ENCODE results near the gene LCP1.
"Not testable (repeated sequence)": the region's sequence is repeated elsewhere in the genome, so short reads cannot be mapped to it uniquely, and the experiment has no call there.

The LCP1 gene

DNA sequence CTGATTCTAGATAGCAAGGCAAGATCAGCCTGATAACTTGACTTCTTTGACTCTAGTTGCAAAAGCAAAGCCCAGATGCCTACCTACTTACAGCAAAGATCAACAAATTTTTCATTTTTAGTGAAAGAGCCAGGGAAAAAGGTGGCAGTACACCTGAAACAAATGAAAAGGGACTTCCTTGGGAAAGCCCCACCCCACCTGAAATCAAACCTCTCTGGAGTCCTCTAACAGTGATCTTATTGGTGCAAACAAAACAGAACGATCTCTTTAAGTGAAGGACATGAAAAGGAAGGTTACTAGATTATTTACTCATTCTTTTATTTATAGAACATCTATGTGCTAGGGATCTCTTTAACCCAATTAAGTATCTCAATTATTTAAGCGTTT lies 507 bp upstream of the LCP1 start:
- DNase-seq (ENCODE audit: low read depth) = no peak

DNA sequence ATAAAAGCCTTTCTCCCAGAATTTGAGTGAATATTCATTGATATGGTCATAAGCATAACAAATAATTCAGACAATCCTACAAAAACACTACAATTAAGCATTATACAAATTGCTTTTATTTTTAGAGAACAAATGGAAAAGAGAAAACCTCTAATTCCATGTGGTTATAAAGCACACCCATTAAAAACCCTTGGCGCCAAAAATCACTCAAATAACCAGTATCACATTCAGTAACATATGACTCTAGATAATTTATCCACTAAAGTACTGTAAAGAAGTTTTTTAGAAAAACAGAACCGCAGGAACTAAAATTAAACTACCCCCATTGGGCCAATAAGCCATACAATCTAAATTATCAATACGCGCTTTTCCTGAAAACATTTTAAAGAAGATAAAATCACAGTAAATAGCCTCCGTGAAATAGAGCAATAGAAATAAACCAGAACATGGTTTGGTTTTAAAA lies 569 bp downstream of the LCP1 start:
- DNase-seq (ENCODE audit: low read depth) = no peak

DNA sequence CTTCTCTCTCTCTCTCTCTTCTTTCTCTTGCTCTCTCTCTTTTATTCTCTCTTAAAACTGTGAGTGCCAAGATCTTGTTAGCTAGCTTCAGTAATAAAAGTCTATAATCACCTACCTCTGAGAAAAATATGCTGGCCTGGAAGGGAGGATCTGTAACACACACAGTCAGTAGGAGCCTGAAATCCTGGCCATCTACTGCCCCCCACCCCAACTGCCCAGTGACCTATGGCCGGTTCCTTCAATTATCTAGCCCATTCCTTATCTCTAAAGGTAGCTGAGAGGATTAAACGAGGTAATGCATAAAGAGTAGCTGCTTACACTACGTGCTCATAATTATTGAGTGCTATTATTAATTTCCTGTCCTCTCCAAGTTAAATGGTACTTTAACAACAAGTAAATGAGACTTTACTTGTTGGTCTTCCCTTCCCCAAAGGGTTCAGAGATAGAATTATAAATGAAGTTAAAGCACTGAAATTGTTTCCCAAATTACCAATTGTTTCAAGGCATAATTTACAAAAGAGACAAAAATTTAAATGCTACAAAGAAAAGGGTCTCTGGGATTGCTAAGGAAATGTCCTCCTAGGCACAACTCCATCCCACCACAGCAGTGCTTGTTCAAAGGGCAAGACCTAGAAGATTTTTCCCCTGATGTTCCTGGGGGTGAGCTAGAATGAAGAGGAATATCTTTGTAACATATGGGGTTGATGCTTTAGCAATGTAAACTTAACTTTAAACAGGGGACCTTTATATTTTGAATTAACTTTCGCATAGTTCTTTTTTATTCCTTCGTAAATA lies 1.8 kb downstream of the LCP1 start:
- no peak for DNase-seq (ENCODE audit: low read depth)

DNA sequence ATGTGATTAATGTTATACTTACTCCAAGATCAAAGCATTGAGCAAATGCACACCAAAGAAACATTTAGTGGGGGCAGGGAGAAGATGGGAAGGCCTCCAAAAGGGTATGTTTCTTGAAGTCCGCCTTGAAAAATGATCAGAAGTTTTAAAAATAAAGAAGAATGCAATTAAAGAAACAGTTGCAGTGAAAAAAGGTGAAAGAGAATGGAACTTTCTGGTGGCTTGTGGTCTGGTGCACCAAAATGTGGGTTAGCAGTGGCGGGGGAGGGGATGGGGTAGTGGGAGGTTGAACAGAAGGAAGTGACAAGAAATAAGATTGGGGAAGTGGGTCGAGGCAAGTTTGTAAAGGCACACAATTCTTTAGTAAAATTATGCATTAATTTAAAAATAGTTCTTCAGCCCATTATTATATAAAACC lies 2.5 kb downstream of the LCP1 start:
- peak; percentile 76 for DNase-seq (ENCODE audit: low read depth)

DNA sequence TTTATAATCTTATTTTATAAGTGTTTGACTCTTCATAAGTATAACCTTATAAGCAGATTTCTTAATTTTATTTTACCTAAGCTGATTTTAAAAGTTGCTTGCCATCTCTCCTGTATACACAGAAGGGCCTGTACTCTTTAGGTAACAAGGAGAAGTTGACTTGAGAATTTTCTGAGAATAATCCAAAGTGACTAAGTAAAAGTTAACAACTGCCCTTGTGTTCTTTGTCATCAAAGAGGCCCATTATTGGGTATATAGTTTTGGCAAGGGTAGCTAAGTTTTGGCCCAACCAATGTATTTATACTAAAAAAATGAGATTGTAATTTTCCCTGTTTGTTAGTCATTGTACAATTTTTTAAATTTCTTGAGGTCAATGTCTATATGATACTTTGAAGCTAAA lies 3.2 kb downstream of the LCP1 start:
- DNase-seq (ENCODE audit: low read depth) = no peak

DNA sequence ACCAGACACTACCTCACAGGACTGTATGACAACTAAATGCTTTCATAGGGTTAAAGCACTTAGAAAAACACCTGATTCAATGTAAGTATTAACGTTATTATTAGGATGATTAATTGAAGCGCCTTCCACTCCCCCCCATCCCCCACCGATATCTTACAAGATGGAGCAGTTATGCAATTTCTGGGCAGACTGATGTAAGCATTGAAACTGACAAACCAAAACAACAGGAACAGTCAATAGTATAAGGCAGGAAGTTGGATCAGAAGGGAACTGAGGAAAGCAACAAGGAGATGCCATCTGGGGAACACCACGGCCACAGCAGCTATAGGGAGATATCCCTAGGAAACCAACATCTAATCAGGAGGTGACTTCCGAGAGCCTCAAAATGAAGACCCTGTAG lies 3.8 kb downstream of the LCP1 start:
- no peak for DNase-seq (ENCODE audit: low read depth)

DNA sequence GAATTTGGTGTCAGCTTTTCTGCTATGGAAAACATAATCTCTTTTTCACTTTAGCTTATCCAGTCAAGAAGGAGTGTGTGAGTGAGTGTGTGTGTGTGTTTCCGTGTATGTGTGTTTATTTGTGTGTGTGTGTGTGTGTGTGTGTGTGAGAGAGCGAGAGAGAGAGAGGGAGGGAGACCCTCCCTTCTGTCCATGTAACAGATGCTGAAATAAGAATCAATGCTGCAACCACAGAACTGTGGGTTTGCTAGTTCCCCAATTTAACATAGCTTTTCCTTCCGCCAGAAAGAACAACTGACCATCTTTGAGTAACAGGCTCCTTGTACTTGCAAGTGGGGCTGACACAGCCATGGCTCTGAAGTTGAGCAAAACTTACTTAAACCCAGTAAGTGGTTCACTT lies 5.2 kb downstream of the LCP1 start:
- no peak for DNase-seq (ENCODE audit: low read depth)

DNA sequence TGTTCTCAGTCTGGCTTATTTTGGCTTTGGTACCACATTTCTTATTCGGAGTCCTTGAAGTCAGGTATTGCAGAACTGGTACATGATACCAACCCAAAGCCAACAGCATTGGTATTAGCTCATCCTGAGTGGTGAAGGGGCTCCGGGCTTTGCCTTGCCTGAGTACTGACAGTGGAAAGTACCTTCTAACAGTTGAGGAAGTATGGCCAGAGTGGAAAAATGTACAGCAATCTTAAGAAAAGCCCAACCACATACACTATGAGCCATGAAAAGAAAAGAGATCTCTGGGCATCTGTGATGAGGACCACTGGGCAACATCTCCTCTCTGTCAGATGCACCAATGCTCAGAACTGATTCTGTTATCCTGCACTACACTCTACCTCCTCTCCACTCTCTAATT lies 8.3 kb downstream of the LCP1 start:
- DNase-seq (ENCODE audit: low read depth) = no peak

DNA sequence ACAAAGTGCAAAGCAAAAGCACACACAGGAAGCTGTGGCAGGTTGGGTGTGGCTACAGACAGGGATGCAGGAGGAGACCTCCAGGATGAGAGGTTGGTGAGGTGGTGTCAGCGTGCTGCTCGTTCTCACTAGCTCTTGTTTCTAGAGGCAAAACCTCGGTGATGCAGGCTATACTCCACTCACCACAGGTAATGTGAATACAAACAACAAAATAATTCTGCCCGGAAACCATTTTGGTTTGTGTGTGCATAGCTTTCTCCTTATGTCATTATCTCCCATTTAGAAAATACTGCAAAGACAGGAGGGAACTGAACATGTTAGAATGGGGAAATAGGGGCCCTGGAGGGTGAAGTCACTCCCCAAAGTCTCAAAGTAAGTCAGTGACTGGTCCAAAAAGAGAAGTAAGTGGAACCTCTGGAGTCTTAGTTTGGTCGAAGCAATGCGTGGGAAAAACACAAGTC lies 9.4 kb downstream of the LCP1 start:
- DNase-seq (ENCODE audit: low read depth) = no peak

DNA sequence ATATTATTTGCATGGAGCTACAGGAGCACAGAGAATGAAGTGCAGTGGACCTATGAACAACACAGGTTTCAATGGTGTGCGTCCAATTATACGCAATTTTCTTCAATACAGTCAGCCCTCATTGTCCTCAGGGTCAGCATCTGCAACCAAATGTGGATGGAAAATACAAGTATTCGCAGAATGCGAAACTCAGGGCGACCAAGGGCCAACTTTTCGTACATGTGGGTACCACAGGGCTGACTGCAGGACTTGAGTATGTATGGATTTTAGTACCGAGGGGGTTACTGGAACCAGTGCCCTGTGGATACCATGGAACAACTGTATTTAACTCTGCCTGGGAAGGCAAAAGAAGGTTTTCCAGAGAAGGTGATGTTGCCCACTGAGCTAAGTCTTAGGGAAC lies 10.2 kb downstream of the LCP1 start:
- DNase-seq (ENCODE audit: low read depth) = no peak

DNA sequence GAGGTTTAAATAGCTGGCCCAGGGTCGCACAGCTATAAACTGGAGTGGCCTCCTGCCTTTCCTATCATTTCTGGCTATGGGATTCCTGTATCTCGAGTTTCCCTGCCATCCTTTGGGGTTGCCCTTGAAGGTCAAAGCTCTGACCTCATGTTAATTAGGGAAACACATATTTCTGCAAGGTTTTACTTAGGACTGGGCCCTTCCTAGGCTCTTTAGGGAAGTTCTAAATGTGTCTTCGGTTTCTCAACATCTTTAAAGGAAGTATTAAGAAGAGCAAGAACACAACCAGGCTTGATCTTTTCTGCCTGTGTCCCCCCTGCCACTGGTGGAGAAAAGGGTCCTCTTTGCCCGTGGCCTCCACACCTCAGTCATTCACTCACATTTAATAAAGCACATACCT lies 10.8 kb downstream of the LCP1 start:
- DNase-seq (ENCODE audit: low read depth) = no peak

DNA sequence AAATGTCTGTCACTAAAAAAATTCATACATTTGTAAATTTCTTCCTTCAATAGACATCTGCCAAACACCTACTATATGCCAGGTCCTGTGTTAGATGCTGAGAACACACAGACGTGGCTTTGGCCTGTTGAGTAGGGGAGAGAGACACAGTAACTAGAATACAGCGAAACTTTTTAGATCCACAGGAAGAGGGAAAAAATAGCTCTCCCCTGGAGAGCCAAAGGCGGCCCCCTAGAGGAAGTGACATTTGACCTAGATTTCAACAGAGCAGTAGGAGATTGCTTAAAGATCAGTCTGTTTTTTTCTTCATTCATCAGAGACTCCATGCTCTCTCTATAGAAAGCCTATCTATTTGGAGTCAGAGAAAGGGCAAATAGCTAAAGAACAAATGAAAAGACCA lies 11.3 kb downstream of the LCP1 start:
- no peak for DNase-seq (ENCODE audit: low read depth)

DNA sequence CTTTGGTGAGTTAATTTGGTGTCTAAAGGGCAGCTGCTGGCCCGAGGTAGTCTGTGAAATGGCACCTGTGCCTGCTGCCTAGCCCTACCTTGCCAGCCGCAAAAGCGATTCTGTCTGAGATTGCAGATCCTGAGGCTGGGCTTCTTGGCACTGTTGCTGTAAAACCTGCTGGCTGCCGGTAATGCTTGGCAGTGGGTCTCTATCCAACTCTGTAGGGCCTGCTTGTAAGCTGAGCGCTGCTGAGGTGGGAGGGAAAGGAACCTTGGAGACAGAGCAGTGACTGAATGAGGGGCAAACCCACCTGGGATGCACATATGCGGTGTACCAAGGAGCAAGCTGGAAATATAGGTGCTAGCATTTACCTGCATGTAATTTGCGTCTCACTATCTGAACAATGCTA lies 11.7 kb downstream of the LCP1 start:
- no peak for DNase-seq (ENCODE audit: low read depth)

DNA sequence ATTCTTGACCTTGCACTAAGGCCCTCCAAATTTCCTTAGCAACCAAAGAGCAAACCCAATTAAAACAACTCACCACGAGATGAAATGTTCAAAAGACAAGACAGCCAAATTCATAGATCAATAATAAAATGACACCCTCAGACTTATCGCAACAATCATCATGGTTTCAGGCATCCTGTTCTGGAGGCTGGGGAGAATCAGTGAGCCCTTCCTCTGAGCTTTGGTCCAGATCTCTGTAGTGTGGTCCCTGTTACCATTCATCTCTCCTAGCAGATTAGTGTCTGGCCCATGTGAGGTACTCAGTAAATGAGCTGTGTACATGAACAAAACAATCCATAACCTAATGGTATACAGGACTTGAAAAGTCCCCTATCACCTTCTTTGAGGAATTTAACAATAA lies 12.2 kb downstream of the LCP1 start:
- no peak for DNase-seq (ENCODE audit: low read depth)

DNA sequence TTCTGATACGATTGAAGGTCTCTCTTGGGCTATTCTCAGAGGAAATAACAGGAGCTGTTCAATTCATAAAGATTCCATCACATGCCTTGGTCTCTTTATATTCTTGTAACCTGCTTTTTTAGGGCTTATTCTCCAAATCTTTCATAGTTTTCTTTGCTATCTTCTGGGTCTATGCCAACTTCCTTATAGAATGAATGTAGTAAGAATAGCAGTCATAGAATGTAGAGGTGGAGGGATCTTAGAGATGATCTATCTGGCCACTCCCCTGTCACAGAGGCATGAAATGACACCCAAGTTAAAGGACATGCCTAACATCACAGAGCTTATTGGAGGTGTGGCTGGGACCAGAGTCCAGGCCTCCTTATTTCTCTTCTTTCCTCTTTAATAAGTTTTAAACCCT lies 13.2 kb downstream of the LCP1 start:
- no peak for DNase-seq (ENCODE audit: low read depth)

DNA sequence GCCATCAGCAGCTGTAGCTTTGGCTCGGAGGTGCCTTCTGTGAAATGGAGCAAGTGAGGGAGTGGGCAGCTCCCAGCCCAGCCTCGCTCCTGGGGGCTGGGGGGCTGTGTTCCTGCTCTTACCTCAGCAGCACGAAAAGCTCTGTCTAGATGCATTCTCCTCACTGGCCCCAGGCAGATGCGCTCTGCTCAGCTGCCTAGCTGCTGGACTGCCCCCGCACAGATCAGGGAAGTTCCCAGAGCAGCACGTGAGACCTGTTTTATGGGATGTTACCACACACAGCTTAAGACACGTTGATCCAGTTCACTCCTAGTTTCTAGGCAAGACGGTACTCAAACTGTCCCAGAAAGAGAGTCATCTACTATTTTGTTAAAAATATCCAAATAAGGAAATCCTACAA lies 13.6 kb downstream of the LCP1 start:
- no peak for DNase-seq (ENCODE audit: low read depth)

DNA sequence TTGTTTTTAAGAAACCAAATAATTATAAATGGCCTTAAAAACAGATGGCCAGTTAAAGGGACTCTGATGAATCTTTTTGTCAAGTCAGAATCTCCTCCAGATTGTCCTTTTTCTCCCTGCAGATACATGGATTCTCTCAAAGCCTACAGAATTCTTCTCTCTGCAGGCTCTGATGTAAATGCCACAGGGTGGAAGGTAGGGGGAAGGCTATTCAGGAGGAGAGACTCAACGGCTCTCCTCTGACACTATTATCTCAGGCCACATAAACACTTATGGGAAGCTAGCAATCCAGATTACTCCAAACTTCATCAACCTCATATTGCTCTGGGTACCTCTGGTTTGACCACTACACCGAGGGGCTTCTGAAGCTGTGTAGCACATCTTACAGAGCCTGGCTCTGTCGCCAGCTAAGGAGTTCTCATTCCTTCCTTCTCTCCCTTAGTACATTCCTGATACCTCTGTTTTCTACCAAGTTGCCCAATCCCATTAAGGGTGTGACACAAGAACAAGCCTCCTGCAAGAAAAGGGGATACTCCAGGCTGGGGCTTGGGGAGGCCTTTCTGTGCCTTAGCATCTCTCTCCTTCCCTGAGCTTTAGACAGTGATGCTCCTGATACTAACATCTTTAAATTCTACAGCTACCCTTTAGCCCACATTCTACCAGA lies 14.9 kb downstream of the LCP1 start:
- DNase-seq (ENCODE audit: low read depth) = no peak

DNA sequence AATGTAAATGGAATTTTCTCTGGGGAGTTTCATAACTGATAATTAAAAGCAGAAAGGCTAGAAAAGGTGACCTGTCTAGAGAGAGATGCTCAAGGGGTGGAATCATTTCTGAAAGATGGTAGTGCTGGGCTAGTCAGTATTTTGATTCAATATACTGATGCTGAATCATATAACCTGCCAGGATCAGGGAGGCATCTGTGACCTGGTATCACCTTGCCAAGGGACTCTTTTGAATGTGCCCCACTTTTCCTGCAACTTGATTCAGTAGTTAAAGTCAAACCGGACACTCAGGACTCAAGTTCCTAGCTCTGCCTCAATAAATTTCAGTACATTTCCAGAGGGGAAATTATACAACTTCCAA lies 15.8 kb downstream of the LCP1 start:
- DNase-seq (ENCODE audit: low read depth) = no peak

DNA sequence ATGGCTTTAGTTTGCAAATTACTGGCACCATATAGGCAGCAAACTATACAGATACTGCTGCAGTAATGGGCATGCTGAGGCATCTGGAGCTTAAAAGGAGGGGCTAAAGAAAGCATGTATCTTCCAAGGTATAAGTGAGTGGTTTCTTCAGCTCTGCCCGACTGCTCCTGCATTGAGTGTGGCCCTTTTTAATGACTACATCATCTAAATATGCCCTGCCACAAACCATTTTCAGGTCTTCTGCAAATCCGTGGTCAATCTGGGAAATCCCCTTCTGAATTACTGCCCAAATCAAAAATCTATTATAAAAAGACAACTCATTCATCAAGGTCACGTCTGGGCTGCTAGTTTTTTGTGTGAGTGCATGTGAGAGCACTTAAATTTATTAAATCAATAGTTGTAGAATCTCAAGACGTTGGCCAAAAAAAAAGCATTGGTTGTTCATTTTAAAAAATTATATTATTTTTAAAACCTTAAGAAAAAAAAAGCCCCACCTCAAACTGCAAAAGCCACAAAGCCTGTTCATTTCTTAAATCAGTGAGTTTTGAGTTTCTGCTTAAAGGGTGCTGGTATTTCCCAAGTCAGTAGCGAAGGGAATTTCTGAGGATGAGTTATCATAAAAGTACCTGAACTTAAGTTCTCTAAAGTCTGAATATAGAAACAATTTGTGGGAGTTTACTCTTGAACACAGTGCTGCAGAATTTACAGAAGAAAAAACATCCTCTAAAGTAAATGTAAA lies 16.3 kb downstream of the LCP1 start:
- no peak for DNase-seq (ENCODE audit: low read depth)

DNA sequence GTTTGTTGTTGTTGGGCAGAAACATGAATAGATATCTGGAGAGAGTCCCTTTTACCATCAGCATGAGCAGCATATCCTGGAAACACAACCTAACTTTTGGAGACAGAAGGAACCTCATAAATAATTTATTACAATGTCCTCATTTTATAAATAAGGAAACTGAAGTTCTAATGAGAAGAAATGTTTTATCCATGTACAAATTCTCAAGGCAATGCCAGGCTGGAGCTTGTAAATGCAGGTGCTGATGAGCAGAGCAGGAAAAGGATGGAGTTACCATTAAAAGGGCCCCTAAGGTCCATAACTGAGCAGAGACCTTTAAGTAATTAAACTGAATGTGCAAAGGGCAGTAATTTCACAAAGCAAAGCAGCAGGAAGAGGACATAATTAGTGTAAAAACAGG lies 17.3 kb downstream of the LCP1 start:
- no peak for DNase-seq (ENCODE audit: low read depth)

DNA sequence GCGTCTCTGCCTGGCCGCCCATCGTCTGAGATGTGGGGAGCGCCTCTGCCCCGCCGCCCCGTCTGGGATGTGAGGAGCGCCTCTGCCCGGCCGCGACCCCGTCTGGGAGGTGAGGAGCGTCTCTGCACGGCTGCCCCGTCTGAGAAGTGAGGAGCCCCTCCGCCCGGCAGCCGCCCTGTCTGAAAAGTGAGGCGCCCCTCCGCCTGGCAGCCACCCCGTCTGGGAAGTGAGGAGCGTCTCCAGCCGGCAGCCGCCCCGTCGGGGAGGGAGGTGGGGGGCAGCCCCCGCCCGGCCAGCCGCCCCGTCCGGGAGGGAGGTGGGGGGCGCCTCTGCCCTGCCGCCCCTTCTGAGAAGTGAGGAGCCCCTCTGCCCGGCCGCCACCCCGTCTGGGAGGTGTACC lies 19.2 kb downstream of the LCP1 start:
- not testable (repeated sequence) for DNase-seq (ENCODE audit: low read depth)

DNA sequence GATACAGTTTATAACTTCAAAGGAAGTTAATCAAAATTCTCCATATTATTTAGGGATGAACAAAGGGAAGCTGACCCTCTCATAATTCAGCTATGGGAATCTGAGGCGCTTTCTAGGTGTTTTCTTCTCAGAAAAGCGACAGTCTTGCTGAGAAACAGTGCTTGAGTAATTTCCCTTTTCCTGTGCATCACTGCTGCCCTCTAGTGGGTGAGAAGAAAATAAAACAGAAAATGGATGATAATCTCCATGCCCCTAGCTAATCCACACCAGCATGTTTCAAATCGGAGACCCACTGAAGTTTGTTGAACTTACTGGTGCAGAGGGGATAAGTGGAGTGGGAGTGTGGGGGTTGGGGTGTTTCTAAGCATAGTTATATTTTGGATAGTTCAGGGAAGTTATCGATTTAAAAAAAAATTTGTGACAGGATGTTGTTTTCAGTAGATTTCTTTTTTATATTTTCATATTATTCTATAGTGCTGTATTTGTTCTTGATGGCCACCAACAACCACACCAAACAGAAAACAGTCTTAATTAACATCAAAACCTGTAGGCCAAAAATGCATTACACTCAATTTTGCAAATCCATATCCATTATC lies 21.4 kb downstream of the LCP1 start:
- DNase-seq (ENCODE audit: low read depth) = no peak

DNA sequence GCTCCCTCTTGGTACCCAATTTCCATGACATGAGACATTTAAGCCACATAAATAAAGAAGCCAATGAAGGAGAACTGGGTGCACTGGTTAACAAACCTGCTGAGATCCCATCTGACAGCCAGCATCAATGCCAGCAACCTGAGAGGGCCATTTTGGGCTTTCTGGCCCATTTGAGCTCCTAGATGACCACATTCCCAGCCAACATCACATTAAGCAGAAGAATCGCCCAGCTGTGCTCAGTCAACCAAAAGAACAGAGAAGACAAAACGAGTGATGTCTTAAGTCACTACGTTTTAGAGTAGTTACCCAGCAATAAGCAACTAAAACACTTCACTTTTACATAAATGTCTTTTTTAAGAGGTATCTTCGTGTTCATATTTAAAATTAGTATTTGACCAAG lies 21.9 kb downstream of the LCP1 start:
- DNase-seq (ENCODE audit: low read depth) = no peak
